Heart left ventricle (tissue), 13 donors: Measurements from ENCODE around the gene PPP1R37.

Source experiments
- CTCF ChIP-seq, 12 donors: fragments of 200-600 bp; sonication (generic) in 4 of 12; IDR thresholded peaks; one replicate each; pipeline versions ENCODE4 v1.5.0 to v1.8.0; 2018 to 2022; ENCODE audit warnings: antibody characterized with exemption in 12 of 12, mild to moderate bottlenecking in 5 of 12
- POLR2A ChIP-seq, 2 donors: fragments of 450-650 bp; IDR thresholded peaks; one replicate each; pipeline ENCODE4 v1.6.1; 2017; ENCODE audit warnings: antibody characterized with exemption in 2 of 2, mild to moderate bottlenecking in 2 of 2, moderate library complexity in 2 of 2
- donor health status: ischemic (EF 13 %, LVEDD 7.1; RV severe dilation, severe dysfunction).
- donor health status: DM: no; HTN: yes; CAD: no.
- donor health status: DM: no; HTN: no; CAD: no.
- donor health status: ischemic (EF 25% LVEDD 6.9; RV normal size, moderate dysfunction).
- donor health status: ischemic (EF 25% LVEDD 5.7; RV mildly dilated, moderate dysfunction).
- donor health status: ischemic (EF 35%, LVEDD 5.7; RV mildly dilated, moderate dysfunction).
- donor health status: nonischemic (EF 11% LVEDD 7.7; RV severe dilation, severe dysfunction).
- donor health status: DM: yes; HTN: yes; CAD: no.
- donor health status: PGD.
- donor health status: ischemic (EF 29% LVEDD 5.4; RV normal size, mild dysfunction).
- donor health status: nonischemic (EF 23%, LVEDD 6.1; RV moderate dilation, normal function).

DNA sequence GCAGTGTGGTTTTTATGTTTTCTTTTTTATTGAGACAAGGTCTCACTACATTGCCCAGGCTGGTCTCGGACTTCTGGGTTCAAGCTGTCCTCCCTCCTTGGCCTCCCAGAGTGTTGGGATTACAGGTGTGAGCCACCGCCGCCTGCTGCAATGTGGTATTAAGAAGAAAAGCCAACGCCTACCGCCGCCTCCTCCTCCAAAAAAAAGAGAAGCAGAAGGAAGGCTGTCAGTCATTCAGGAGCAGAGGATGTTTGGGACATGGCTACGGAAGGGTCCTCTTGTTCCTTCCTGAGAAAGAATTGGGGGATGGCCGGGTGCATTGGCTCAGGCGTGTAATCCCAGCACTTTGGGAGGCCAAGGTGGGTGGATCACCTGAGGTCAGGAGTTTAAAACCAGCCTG is 1.2 kb downstream of the PPP1R37 start:
- TF ChIP-seq CTCF (IDR thresholded peaks at IDR 0.05) (no peak), POLR2A (IDR thresholded peaks at IDR 0.05) (no peak)
